HG02571 (cell line): ENCODE data around the gene IRF2BP2.

ENCODE experiments used
- ATAC-seq: cut with Tn5 transposase; IDR thresholded peaks from one replicate; pipeline ENCODE4 v1.9.1; 2021; ENCODE audit warnings: mild to moderate bottlenecking, moderate library complexity; ENCODE audit not compliant: unreplicated experiment

IRF2BP2 gene

DNA sequence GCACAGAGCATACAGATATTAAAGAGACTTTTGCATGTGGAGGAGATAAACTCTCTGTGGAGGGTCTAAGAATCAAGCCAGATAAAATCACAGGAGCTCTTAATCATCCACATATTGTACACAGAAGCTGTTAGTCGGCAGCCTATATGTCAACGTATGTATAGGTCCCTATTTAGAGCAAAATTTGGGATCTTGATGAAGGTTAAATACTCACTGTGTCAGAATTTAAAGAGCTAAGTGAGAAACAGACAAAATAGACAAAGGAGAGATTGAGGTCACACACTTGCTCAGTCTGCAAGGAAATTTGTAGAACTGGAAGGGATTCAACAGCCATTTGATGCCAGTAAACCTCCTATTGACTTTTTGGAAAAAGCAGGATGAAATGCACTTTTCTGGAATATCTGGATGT lies 4.1 kb upstream of the IRF2BP2 start:
- ATAC-seq = no peak

DNA sequence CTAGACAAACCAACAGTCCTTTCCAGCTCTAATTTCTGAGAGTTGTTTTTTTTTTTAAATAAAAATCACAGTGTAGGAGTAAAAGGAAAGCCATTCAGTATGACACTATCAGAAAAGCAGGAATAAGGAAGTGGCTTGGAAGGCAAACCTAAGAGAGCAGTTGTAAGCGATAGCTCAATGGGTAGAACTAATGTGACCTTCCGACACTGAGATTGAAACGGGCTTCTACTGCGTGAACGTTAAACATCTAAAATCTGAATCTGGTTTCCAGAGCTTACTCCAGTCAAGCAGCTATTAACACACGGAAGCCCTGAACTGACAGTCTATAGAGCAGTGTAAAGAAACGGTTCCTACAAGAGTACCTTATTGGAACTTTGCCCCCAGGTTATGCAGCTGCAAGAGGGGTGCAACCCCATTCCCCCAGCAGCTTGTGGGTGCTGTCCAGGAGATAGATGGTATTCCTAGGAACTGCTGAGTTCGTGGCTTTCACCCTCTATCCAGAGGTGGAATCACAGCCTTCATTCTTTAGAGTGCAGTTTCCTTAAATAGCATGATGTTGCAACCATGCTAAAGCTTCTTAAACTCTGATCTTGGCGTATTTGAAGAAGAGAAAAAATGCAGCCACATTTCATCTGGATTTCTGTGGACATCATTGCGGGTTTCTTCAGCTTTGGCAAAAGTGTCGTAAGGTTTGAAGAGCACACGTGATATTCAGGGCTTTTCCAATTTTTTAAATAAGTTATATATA lies 3.3 kb upstream of the IRF2BP2 start:
- ATAC-seq = no peak

DNA sequence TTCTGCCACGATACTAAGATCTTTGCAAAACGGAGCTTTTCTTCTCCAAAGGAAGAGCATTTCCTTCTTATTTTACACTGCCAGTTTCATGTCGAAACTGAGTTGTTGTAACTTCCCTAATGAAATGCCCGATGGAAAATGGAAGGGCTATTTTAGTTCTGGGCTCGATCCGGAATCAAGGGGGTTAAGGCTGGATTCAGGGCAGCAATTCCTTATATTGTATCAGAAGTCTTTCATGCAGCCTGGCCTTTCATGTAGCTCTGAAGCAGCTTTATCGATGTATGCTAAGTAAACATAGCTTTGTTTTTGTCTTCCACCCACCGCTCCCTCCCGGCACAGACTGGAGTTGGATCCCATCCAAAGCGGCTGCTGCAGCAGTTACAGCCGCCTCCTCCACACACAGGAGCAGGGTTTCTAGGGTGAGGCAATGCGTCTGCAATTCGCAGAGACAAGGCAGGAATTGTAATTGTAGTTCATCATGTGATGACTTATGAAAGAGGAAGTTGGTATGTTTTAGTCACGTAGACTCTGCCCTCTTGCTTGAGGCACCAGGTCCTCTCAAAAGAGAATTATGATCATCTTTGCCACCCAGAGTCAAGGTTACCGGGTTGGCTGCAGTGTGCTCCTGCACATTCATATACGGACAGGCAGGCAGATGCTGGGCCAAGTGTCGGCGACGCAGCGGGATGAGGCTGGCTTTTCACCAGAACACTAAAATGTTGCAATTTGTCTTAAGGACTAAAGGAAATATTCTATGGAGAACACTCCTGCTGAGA lies 2.6 kb upstream of the IRF2BP2 start:
- ATAC-seq = peak; percentile 25

DNA sequence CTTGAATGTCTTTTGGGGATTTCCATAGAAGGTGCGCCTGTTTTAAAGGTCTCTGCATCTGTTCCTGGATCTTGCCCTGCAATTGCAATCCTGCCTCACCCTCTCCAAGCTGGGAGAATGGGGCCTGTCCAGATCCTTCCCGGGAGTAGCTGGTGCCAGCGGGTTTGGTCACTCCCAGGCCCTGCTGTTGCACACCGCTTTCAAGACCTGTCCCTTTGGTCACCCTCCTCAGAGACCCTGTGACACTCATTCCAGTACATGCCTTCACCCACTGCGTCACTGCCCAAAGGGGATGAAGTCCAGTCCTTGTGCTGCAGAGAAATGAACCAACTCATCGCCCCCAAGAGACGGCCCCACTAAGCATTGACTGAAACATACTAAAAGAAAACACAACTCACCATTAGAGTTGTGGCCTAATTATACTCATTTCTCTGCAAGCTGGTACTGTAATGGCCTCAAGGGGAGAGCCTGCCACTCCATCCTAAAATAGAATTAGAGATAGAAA lies 1.9 kb upstream of the IRF2BP2 start:
- no peak for ATAC-seq

DNA sequence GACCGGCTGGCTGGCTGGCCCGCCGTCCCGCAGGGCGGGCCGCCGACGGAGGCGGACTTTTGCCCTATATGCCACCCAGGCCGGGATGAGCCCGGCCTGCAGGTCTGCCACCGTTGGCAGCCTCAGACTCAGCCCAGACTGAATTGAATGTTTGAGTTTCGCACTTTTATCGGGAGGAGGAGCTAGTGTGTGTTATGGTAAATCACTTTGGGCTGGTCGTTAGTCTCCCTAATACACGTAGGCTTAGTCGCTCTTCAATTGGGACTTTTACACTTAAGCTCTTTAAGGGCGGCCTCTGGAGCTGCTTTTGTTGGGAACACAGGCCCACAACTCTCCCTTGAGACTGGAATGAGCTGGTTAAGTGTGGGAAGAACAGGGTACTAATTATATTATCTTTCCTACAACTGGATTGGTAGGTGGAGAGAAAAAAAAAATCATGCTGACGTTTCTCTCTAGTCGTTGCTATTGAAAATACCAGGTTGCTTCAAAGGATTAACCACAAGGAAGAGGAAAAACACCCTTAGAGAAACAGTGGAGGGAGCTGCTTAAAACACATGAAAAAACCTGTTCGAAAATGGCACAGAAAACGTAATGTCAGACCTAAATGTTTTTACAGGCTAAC lies 1.4 kb upstream of the IRF2BP2 start:
- ATAC-seq = peak; percentile 14

DNA sequence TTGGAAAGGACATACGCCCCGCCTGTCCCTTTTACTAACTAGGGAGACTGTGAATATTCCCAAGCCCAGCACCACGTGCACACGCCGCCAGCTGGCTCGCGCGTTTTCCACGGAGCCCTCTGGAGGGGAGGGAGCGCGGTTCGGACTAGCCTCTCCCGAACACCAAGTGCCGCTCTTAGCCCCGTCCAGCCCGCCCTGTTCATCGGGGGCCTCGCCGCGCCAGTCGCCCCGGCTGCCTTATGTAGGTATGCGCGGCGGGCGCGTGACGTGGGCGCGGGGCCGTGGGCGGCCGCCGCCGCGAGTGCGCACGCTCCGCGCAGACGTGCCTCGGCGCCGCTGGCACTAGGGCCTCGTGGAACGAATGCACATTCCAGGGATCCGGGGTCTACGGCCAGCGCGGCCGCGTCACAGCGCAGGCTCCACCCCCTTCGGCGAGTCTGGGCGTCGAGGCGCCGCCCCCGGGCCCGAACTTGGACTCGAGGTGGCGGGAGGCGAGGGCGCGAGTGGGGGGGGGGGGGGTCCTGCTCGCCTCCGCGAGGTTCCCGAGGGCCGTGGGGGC lies 767 bp upstream of the IRF2BP2 start:
- peak; percentile 40 for ATAC-seq

DNA sequence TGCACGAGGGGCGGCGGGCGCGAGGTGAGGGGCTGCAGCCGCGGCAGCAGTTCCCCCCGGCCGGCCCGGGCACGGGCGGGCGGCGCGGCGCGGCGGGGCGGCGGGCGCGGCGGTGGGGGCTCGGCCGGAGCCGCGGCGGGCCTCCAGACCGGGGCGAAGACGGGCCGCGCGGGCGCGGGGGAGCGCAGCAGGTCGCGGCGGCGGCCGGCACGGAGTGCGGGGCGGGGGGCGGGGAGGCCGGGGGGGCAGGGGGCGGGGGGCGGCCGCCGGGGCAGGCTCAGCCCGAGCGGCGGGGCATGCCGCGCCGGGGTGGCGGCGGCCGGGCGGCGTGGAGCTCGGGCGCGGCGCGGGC lies 311 bp downstream of the IRF2BP2 start:
- ATAC-seq = no peak

DNA sequence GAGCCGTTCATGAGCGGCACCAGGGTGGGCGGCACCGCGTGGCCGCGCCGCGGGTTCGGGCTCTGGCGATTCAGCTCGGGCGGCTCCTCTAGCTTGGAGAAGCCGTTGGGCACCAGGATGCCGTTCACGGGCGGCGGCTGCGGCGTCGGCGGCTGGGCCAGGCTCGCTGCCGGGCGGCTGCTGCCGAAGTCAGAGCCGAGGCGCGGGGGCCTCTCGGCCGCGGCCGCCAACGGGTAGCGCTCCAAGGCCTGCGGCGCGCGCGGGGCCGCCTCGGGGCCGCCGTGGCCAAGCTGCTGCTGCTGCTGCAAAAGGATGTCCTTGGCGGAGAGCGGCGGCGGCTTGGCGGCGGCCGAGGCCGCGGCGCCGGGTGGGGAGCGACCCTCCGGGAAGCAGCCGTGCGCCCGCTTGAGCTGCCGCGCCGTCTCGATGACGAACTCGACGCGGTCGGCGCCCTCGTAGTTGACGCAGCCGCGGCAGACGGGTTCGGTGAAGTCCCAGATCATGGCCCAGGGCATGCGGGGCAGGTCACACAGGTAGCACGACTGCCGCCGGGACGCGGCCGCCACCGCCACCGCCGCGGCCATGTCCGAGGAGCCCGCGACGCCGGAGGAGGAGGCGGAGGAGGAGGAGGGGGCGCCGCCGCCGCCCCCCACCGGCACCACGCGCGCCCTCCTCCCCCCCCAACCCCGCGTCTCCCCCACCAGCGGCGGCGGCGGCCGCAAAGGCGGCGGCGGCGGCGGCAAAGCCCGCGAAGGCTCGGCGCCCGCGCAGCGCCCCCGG lies 877 bp downstream of the IRF2BP2 start:
- ATAC-seq = no peak

DNA sequence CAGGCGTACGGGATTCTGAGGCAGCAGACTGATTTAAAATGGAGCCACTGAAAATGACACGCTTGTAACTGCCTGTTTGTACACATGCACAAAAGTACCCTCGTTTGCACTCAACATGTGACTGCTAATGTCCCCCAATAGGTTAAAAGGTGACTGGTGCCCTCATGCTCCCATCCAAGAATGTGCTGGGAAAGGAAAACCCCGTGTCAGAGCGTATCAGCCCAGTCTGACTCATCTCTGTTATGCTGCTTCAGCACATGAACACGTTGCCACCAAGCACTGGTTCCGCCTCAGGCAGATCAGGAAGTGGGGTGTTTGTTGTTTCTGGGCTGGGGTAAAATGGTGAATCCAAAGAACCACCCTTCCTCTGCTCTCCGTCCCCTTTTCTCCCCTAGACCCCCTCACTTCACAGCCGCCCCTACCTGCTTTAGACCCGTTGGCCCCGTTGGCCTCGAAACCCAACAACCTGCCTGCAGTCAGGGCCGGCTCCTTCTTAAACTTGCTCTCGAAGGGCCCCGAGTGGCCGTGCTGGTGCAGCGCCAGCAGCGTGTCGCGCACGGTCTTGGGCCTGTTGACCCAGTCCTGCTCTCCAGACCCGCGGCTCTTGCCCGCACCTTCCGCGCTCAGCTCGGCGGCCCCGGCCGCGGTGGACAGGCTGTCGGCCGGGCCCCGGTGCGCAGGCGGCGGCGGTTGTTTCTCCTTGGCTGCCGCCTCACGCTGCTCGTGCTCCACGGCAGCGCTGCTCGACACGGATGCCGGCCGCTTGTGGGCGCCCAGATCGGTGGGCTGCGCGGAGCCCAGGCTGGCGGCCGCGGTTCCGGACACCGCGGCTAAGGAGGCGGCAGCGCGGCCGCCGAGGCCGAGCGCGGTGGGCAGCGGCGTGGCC lies 1.7 kb downstream of the IRF2BP2 start:
- ATAC-seq = peak; percentile 22

DNA sequence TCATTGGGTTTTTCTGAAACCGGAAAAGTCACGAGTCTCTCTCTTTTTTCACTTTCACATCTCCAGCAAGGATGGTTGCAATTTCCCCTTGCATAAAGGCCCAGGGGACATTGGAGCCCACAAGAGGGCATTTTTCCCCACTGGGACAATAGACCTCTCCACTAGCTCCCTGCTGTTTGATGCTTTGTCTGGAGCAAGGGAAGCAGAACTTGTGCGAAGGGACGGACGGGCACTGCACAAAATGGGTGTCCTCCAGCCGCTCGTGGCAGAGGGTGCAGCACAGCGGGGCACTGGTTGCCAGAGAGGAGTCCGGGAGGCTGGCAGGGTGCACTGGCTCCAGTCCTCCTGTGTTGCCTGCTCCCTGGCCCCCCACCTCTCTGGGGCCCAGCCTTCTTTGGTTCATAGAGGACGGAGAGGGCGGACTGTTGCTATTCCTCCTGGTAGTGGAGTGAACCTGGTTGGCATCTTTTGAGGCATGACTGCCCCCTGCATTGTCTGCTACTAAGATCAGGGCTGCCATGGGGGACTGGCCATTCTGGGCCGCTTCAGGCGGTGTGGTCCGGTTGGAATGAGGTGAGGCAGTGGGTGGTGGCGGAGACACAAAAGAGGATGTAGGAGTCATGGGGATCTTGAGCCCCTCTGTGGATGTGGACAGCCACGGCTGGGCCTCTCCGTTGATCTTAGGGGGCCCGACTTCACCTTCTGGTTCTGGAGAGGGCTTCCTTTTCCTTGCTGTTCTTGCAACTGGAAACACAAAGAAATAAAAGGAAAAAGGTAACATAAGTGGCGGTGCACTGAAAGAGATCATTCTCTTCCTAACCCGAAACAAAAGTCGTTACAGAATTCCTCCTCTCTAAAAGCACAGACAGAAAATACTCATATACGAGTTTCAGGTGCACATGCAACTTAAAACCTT lies 2.6 kb downstream of the IRF2BP2 start:
- no peak for ATAC-seq

DNA sequence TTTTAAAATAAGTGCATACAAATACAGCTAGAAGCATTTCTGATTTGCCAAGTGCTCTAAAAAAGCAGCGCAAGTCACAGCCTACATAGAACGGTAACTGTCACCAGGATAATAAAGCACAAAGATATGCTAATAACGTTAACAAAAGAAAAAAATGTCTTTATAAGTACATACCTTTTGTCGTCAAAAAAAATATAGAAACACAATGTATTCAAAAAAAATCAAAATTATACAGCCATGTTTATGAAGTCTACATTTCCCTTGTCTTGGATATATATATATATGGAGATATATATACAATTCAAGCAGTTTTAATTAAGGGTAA lies 3.2 kb downstream of the IRF2BP2 start:
- no peak for ATAC-seq

DNA sequence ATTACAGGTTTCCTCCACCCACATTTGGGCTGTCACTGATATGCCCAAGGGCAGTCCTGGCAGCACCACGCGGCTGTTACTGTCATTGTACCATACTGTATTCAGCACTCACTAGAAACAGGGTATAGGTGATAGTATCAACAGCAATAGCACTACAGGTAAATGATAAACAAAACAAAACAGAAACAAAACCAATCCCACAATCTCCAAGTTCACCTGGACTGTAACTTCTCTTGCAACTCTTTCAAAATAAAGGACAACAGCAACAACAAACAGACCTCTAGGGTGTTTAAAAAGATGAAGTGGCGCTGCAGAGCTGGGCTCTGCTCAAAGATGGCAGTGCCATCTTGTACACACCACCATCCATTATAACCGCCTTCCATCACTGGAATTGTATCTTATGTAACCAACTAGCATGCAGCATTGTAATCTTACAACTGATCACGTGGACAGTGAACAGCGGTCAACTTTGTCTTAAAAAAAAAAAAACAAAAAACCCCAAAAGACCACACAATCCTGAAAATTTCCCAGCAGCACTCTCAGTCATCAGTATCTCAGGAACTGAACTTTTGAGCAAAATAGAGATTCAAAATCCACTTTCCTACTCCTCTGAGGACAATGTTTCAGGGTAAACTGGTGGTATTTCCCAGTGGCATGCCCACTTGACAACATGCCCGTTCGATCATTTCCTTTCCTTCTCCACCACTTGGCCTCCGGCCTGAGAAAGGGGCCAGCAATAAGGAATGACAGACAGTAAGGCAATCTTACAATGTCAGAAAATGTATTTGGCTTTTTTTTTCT lies 3.8 kb downstream of the IRF2BP2 start:
- no peak for ATAC-seq

DNA sequence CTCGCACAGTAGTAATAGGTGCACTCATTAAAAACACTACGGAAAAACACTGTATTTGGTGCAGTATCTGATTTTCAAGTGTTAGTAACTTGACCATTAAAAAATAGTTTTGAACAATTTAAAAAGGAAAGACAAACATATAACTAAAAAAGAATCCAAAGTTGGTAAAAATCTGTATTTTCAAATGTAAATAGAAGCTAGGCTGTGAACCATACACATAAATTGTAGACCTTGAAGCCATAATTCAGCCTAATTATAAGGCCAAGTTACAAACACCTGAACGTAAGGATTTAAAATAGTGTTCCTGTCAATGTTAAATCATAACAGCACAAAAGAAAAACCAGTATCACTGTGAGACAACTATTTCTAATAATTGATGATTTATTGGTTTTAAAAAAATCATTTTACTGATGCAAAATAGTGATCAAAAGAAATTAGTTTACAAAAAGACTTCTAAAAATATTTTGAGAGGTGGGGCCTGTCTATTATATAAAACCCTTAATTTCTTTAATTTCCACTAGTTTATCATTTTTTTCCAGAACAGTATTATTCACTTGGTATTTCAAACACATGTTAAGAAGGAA lies 4.5 kb downstream of the IRF2BP2 start:
- ATAC-seq = no peak

DNA sequence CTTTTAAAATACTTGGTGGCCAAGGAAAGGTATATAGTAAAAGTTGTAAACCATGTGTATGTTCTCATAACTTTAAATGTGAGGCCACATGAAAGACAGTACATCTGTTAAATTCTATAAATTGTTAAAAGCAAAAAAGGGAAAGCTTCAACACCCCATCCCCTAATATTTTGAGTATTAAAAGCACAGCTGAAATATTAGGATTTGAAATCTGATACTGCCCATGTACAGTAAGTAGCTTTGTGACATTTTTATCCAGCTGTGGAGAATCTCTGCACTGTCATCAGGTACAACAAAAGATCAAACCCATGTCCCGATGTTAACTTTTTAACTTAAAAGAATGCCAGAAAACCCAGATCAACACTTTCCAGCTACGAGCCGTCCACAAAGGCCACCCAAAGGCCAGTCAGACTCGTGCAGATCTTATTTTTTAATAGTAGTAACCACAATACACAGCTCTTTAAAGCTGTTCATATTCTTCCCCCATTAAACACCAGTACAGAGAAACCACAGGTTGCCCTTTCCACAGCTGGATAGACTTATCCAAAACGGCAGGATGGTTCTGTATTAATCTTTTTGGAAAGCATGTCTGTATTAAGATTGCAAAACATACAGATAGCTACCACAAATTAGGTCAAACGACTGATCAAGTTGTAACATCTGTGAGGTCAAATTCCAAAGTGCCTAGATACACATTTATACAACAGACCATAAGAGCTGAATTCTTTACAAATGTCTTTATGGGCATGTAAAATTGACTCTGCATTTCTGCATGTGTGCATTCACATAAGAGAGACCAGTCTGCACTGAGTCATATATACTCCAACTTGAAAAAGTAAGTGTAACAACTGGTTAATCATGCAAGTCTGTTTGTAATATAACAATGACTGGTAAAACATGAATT lies 5.2 kb downstream of the IRF2BP2 start:
- no peak for ATAC-seq

DNA sequence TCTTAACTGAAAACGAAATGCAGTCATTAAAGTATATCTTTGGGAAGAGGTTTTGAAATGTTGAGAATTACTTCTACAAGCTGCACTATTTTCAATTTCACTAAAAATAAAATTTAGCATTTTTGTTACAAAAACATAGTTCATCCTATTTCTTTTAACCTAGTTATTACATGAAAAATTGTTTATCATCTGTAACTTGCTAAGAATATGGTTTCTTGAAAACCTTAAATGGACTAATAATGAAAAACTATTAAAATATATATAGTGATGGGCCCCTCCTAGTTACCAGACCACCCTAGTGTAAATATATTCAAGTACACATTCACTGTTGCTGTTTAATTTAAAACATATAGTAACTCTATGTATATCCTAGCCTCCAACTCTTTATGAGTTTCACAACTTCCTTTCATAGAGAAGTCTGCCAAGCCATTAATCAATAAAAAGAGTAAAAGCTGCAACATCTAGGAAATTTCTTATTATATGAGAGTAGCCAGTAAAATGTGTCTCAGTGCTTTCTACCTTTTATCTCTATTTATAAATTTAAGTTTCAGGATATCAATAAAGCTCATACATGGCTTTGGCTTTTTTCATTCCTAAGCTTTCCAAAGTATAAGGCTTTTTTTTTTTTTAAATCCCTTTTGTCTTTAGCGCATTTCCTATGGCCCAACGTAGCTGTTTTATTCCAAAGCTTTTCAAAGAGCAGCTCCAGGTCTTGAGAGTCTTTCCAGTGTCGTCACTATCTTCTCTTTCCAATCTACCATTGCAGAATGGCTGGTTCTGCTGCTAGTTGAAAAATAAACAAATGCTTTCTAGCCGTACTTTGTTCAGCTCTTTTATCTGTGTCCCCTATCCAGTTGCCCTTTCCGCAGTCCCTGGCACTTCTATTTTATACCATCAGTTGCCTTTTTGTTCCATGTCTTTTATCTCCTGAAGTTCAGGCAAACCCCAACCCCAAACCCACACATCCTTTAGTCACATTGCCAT lies 6.5 kb downstream of the IRF2BP2 start:
- ATAC-seq = no peak
